OCI-LY7 (cell line): ENCODE measurements around the gene NDUFV2. TPM values are rescaled to one million over a fixed set of nuclear protein-coding genes. Genes with fewer than 3 reads are reported as not detected.

ENCODE experiments used
- BruUV-seq: library from RNA; stranded (reverse); fragments of 400-500 nt; replicated peaks from 2 replicates; lab custom pipeline; 2021; lab: Mats Ljungman, UMichigan
- CTCF ChIA-PET: fragments of 300-600 bp; sonication (Branson Sonifier 250); formaldehyde crosslinking; loops from one replicate; lab custom pipeline; 2022; ENCODE audit warnings: antibody characterized with exemption; ENCODE audit not compliant: unreplicated experiment; lab: Charles Lee
- POLR2A ChIA-PET: fragments of 300-600 bp; sonication (Branson Sonifier 250); formaldehyde crosslinking; loops from one replicate; lab custom pipeline; 2022; ENCODE audit warnings: antibody characterized with exemption; lab: Charles Lee
- DNase-seq: peaks from one replicate; pipeline ENCODE4 v3.0.0-alpha.2; 2015; ENCODE audit warnings: low spot score
- H2AFZ ChIP-seq: fragments of 200-600 bp; sonication (generic), shearing (Covaris generic); 2 replicates; pipeline ENCODE4 v1.6.1; 2014; ENCODE audit warnings: mild to moderate bottlenecking, antibody characterized with exemption, low read length, moderate library complexity
- H3K27ac ChIP-seq: fragments of 200-600 bp; sonication (generic); 2 replicates; pipeline ENCODE4 v1.5.1; 2014; ENCODE audit warnings: mixed run types, low read depth, mild to moderate bottlenecking, moderate library complexity, low read length, inconsistent platforms; ENCODE audit not compliant: poor library complexity, severe bottlenecking
- H3K36me3 ChIP-seq: fragments of 200-600 bp; sonication (generic); 2 replicates; pipeline ENCODE4 v1.6.1; 2014; ENCODE audit warnings: mild to moderate bottlenecking, antibody characterized with exemption, low read length, moderate library complexity, mixed read lengths; ENCODE audit not compliant: insufficient read depth
- H3K4me1 ChIP-seq: fragments of 200-600 bp; sonication (generic); 2 replicates; pipeline ENCODE4 v1.5.1; 2014; ENCODE audit warnings: mild to moderate bottlenecking, low read length; ENCODE audit not compliant: insufficient read depth, poor library complexity, severe bottlenecking
- H3K4me2 ChIP-seq: fragments of 200-600 bp; sonication (generic); 2 replicates; pipeline ENCODE4 v1.6.1; 2014; ENCODE audit warnings: mild to moderate bottlenecking, low read length
- H3K4me3 ChIP-seq: fragments of 200-600 bp; sonication (generic); 2 replicates; pipeline ENCODE4 v1.5.1; 2014; ENCODE audit warnings: mild to moderate bottlenecking, low read depth, low read length; ENCODE audit not compliant: poor library complexity, severe bottlenecking
- H3K79me2 ChIP-seq: fragments of 200-600 bp; sonication (generic); 2 replicates; pipeline ENCODE4 v1.6.1; 2016; ENCODE audit warnings: low read depth, mild to moderate bottlenecking, low read length, moderate library complexity, mixed read lengths; ENCODE audit not compliant: insufficient read depth
- H3K9me2 ChIP-seq: fragments of 200-600 bp; sonication (generic); 2 replicates; pipeline ENCODE4 v1.6.1; 2016; ENCODE audit warnings: mild to moderate bottlenecking, low read length, mixed read lengths; ENCODE audit not compliant: insufficient read depth
- H3K9me3 ChIP-seq: fragments of 200-600 bp; sonication (generic); 2 replicates; pipeline ENCODE4 v1.6.1; 2014; ENCODE audit warnings: mild to moderate bottlenecking, mixed run types, low read length, mixed read lengths
- H4K20me1 ChIP-seq: fragments of 200-600 bp; sonication (generic); 2 replicates; pipeline ENCODE4 v1.6.1; 2014; ENCODE audit warnings: mild to moderate bottlenecking, antibody characterized with exemption, low read length, moderate library complexity, mixed read lengths; ENCODE audit not compliant: insufficient read depth
- CTCF ChIP-seq: fragments of 200-600 bp; sonication (generic); conservative IDR thresholded peaks from 2 replicates; pipeline ENCODE4 v1.5.1; 2014; ENCODE audit warnings: mild to moderate bottlenecking, antibody characterized with exemption, low read length, moderate library complexity, mixed read lengths
- EZH2phosphoT487 ChIP-seq: fragments of 200-600 bp; sonication (generic); IDR thresholded peaks from 2 replicates; pipeline ENCODE4 v1.6.1; 2018; ENCODE audit warnings: low read depth, borderline replicate concordance, mild to moderate bottlenecking, mixed run types, antibody characterized with exemption, low read length, moderate library complexity, mixed read lengths
- intact Hi-C: fragments of 100-400 bp; cut with micrococcal nuclease; formaldehyde crosslinking; loops from one replicate; pipeline ENCODE4 v1.10.0; 2022; ENCODE audit not compliant: unreplicated experiment
- total RNA-seq, 2 experiments: library from RNA; depleted of rRNA in 1 of 2; stranded (reverse); fragments of >200 nt in 1 of 2; shearing (Covaris generic) in 1 of 2; gene quantifications; 2 replicates each; pipeline ENCODE4 v1.2.3, GENCODE V29; 2014 to 2022

The NDUFV2 gene
- total RNA-seq, 2 experiments from 2014 or later = 185 to 201 TPM

DNA sequence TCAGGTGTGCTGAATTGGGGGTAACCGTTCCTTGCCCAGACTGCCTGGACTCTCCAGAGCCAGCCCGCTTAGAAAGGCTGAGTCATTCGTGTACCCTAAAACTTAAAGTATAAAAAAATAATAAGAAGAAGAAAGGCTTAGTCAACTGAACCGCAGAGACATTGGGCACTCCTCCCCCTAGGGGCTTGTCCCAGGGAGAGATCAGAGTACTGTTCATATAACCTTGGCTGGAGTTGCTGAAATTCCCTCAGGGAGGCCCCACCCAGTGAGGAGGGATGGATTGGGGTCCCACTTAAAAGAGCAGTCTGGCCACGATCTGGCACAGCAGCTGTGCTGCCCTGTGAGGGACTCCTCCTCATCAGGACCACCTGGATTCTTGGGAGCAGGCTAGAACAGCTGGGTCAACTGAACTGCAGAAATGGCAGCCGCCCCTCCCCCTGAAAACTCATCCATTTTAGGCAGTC, 71.3 kb downstream of the NDUFV2 start:
- DNase-seq = no peak
- H3K4me1 ChIP-seq = no peaks in the 10 kb centered on the region
- intact Hi-C loops = no loop called here

GRCh38 chr18:9174302-9174701, 71.8 kb downstream of the NDUFV2 start:
- TF ChIP-seq CTCF = no peak
- TF ChIP-seq EZH2phosphoT487 = no peak
- no peak for DNase-seq
- Histone ChIP-seq H3K79me2 (peaks cover 84% of the 10 kb centered on the region), H3K4me2 (no peak overlapping the region), H2AFZ (no peak overlapping the region), H4K20me1 (no peaks in the 10 kb centered on the region), H3K9me2 (no peaks in the 10 kb centered on the region), H3K4me3 (no peak overlapping the region), H3K36me3 (peaks cover 15% of the 10 kb centered on the region; the same call in 1 of the 2 replicates), H3K27ac (no peak overlapping the region), H3K4me1 (no peaks in the 10 kb centered on the region), H3K9me3 (0 out of 2 replicates have a peak, but pooled peaks cover 9% of the 10 kb centered on the region)
- intact Hi-C loops = no loop called here
- BruUV-seq = no TSS peak
- POLR2A ChIA-PET = no interaction called here
- CTCF ChIA-PET = no interaction called here

More for the DNA sequence above, 71.3 kb downstream of the NDUFV2 start:
- BruUV-seq = no TSS peak
- no peak overlapping the region for H3K4me2 ChIP-seq
- POLR2A ChIA-PET = no interaction called here
- TF ChIP-seq EZH2phosphoT487 (no peak), CTCF (no peak)
- H3K79me2 ChIP-seq = peaks cover 79% of the 10 kb centered on the region
- H3K9me2 ChIP-seq = no peaks in the 10 kb centered on the region
- H3K9me3 ChIP-seq = 0 out of 2 replicates have a peak, but pooled peaks cover 9% of the 10 kb centered on the region
- H4K20me1 ChIP-seq = no peaks in the 10 kb centered on the region
- no peak overlapping the region for H3K27ac ChIP-seq
- H2AFZ ChIP-seq = no peak overlapping the region
- CTCF ChIA-PET = no interaction called here
- H3K4me3 ChIP-seq = no peak overlapping the region
- H3K36me3 ChIP-seq = peaks cover 15% of the 10 kb centered on the region; the same call in 1 of the 2 replicates

GRCh38 chr18:9175115-9175514, 72.6 kb downstream of the NDUFV2 start:
- Histone ChIP-seq H3K4me3 (no peak overlapping the region), H3K9me2 (no peaks in the 10 kb centered on the region), H3K79me2 (peaks cover 92% of the 10 kb centered on the region), H3K36me3 (peaks cover 15% of the 10 kb centered on the region; the same call in 1 of the 2 replicates), H3K4me2 (no peak overlapping the region), H3K27ac (no peak overlapping the region), H3K4me1 (no peaks in the 10 kb centered on the region), H3K9me3 (0 out of 2 replicates have a peak, but pooled peaks cover 9% of the 10 kb centered on the region), H4K20me1 (no peaks in the 10 kb centered on the region), H2AFZ (no peak overlapping the region)
- DNase-seq = no peak
- ChIA-PET CTCF (no interaction called here), POLR2A (no interaction called here)
- intact Hi-C loops = no loop called here
- TF ChIP-seq EZH2phosphoT487 (no peak), CTCF (no peak)
- BruUV-seq = no TSS peak
